ENCODE measurements around the gene REG4.
"Not testable (repeated sequence)": the region's sequence is repeated elsewhere in the genome, so short reads cannot be mapped to it uniquely, and the experiment has no call there.

REG4 gene

GRCh38 chr1:119805746-119806145, 5.5 kb downstream of the REG4 start:
- FAIRE-seq: no peak

- FAIRE-seq: no peak
Measured at GRCh38 chr1:119805247-119805646, 6.0 kb downstream of the REG4 start.

GRCh38 chr1:119799599-119800177, 11.6 kb downstream of the REG4 start:
- no peak for FAIRE-seq

- no peak for FAIRE-seq
Measured at GRCh38 chr1:119799003-119799402, 12.3 kb downstream of the REG4 start.

GRCh38 chr1:119797606-119798005, 13.7 kb downstream of the REG4 start:
- FAIRE-seq: no peak

GRCh38 chr1:119797162-119797561, 14.1 kb downstream of the REG4 start:
- no peak for FAIRE-seq

- no peak for FAIRE-seq
Measured at GRCh38 chr1:119795261-119796200, 15.7 kb downstream of the REG4 start.

GRCh38 chr1:119794876-119795240, 16.4 kb downstream of the REG4 start:
- FAIRE-seq: no peak

GRCh38 chr1:119794230-119794875, 16.9 kb downstream of the REG4 start:
- FAIRE-seq: no peak

- no peak for FAIRE-seq
Measured at GRCh38 chr1:119791377-119791776, 19.9 kb downstream of the REG4 start.

GRCh38 chr1:119790451-119791198, 20.6 kb downstream of the REG4 start:
- FAIRE-seq: no peak

GRCh38 chr1:119787776-119788175, 23.5 kb downstream of the REG4 start:
- peak; percentile 49 for FAIRE-seq

- not testable (repeated sequence) for FAIRE-seq
Measured at GRCh38 chr1:119786473-119787050, 24.7 kb downstream of the REG4 start.

- FAIRE-seq: not testable (repeated sequence)
Measured at GRCh38 chr1:119786046-119786445, 25.2 kb downstream of the REG4 start.

GRCh38 chr1:119784191-119784781, 27.0 kb downstream of the REG4 start:
- no peak for FAIRE-seq

GRCh38 chr1:119783354-119784185, 27.7 kb downstream of the REG4 start:
- no peak for FAIRE-seq

GRCh38 chr1:119782631-119783325, 28.5 kb downstream of the REG4 start:
- no peak for FAIRE-seq

- FAIRE-seq: no peak
Measured at GRCh38 chr1:119781434-119782210, 29.6 kb downstream of the REG4 start.

- FAIRE-seq: no peak
Measured at GRCh38 chr1:119779869-119780356, 31.3 kb downstream of the REG4 start.
